H1 (cell line): ENCODE measurements around the gene CMIP. TPM values are rescaled to one million over a fixed set of nuclear protein-coding genes. Genes with fewer than 3 reads are reported as not detected.

Experiments
- CTCF ChIA-PET: fragments of 300-600 bp; sonication (Branson Sonifier 250); formaldehyde crosslinking; loops from one replicate; lab custom pipeline; 2021; ENCODE audit not compliant: partially characterized antibody; lab: Charles Lee
- POLR2A ChIA-PET: fragments of 300-600 bp; sonication (Branson Sonifier 250); formaldehyde crosslinking; loops from one replicate; lab custom pipeline; 2021; ENCODE audit warnings: inconsistent platforms; ENCODE audit not compliant: partially characterized antibody; lab: Charles Lee
- DNase-seq, 2 experiments: peaks; one replicate each; pipeline versions ENCODE4 v3.0.0 to v3.0.0-alpha.2; 2010 to 2022; ENCODE audit warnings: low spot score in 2 of 2, low read depth in 1 of 2, mixed read lengths in 1 of 2
- FAIRE-seq: peaks from 2 replicates; lab custom pipeline; 2011; peaks lifted over from hg19 to GRCh38; lab: Jason Lieb, UNC
- H2AFZ ChIP-seq: 2 replicates; pipeline ENCODE4 v1.8.1; 2012; ENCODE audit warnings: low read length, inconsistent platforms
- H2AK5ac ChIP-seq: 2 replicates; pipeline ENCODE4 v1.6.1; 2013; ENCODE audit warnings: low read depth, low read length
- H2BK120ac ChIP-seq: replicated peaks from 2 replicates; pipeline ENCODE3; 2013; ENCODE audit warnings: low read depth, low read length, inconsistent platforms
- H2BK12ac ChIP-seq: 2 replicates; pipeline ENCODE4 v1.6.1; 2013; ENCODE audit warnings: low read depth, low read length
- H2BK15ac ChIP-seq: 2 replicates; pipeline ENCODE4 v1.6.1; 2013; ENCODE audit warnings: low read length
- H2BK20ac ChIP-seq: 2 replicates; pipeline ENCODE4 v1.6.1; 2013; ENCODE audit warnings: low read length
- H2BK5ac ChIP-seq: 2 replicates; pipeline ENCODE4 v1.6.1; 2013; ENCODE audit warnings: low read depth, low read length
- H3K14ac ChIP-seq: 2 replicates; pipeline ENCODE4 v1.6.1; 2013; ENCODE audit warnings: inconsistent platforms; ENCODE audit not compliant: insufficient read length
- H3K18ac ChIP-seq: 2 replicates; pipeline ENCODE4 v1.6.1; 2013; ENCODE audit warnings: low read length; ENCODE audit errors: extremely low read depth
- H3K23ac ChIP-seq: 2 replicates; pipeline ENCODE4 v1.6.1; 2013; ENCODE audit warnings: inconsistent platforms; ENCODE audit not compliant: insufficient read length
- H3K23me2 ChIP-seq: 2 replicates; pipeline ENCODE4 v1.6.1; 2013; ENCODE audit warnings: low read depth, low read length
- H3K27ac ChIP-seq: 2 replicates; pipeline ENCODE4 v1.6.1; 2011; ENCODE audit warnings: low read depth, low read length, inconsistent platforms
- H3K27me3 ChIP-seq, 4 experiments: replicated peaks in 1 of 4; 1 replicate in 1 of 4; 2 replicates in 3 of 4; pipeline versions ENCODE4 v1.6.1 to v1.8.1; 2011 to 2013; ENCODE audit warnings: low read length in 3 of 4, mild to moderate bottlenecking in 3 of 4, inconsistent platforms in 2 of 4, mixed read lengths in 2 of 4, moderate library complexity in 1 of 4; ENCODE audit not compliant: control insufficient read depth in 3 of 4, insufficient read depth in 3 of 4; ENCODE audit errors: extremely low read depth in 1 of 4
- H3K36me3 ChIP-seq, 4 experiments: 2 replicates each; pipeline versions ENCODE4 v1.6.1 to v1.8.1; 2011 to 2013; ENCODE audit warnings: mild to moderate bottlenecking in 4 of 4, low read length in 3 of 4, moderate library complexity in 2 of 4, control low read depth in 1 of 4, inconsistent platforms in 1 of 4; ENCODE audit not compliant: insufficient read depth in 4 of 4, control insufficient read depth in 2 of 4
- H3K4ac ChIP-seq: replicated peaks from 2 replicates; pipeline ENCODE3; 2013; ENCODE audit warnings: low read length, low read depth, mixed read lengths, inconsistent platforms; ENCODE audit not compliant: insufficient read length
- H3K4me1 ChIP-seq, 4 experiments: replicated peaks in 1 of 4; 1 replicate in 1 of 4; 2 replicates in 3 of 4; pipeline versions ENCODE4 v1.6.1 to v1.8.1; 2011 to 2013; ENCODE audit warnings: low read length in 3 of 4, inconsistent platforms in 2 of 4, mixed read lengths in 1 of 4; ENCODE audit not compliant: insufficient read depth in 4 of 4, control insufficient read depth in 3 of 4
- H3K4me2 ChIP-seq, 2 experiments: 2 replicates each; pipeline versions ENCODE4 v1.6.1 to v1.8.1; 2011 to 2013; ENCODE audit warnings: low read depth in 2 of 2, low read length in 2 of 2, control low read depth in 1 of 2, inconsistent platforms in 1 of 2, mild to moderate bottlenecking in 1 of 2; ENCODE audit not compliant: insufficient read depth in 1 of 2
- H3K4me3 ChIP-seq, 4 experiments: fragments of 200-600, 300-600 bp in 1 of 4; sonication (generic), shearing (Covaris generic), sonication (Bioruptor Twin) in 1 of 4; 2 replicates each; pipeline versions ENCODE4 v1.5.1 to v1.8.1; 2011 to 2016; ENCODE audit warnings: low read length in 4 of 4, low read depth in 3 of 4, control low read depth in 2 of 4, inconsistent platforms in 2 of 4, mild to moderate bottlenecking in 2 of 4, mixed read lengths in 1 of 4, moderate library complexity in 1 of 4; ENCODE audit not compliant: insufficient read depth in 2 of 4; ENCODE audit errors: extremely low read depth in 1 of 4
- H3K56ac ChIP-seq: replicated peaks from 2 replicates; pipeline ENCODE3; 2013; ENCODE audit warnings: low read depth, mild to moderate bottlenecking, mixed read lengths, low read length, inconsistent platforms; ENCODE audit not compliant: insufficient read length
- H3K79me1 ChIP-seq: 2 replicates; pipeline ENCODE4 v1.6.1; 2013; ENCODE audit warnings: low read depth, low read length, control low read depth
- H3K79me2 ChIP-seq, 2 experiments: 2 replicates each; pipeline versions ENCODE4 v1.6.1 to v1.8.1; 2012 to 2013; ENCODE audit warnings: low read length in 2 of 2, mild to moderate bottlenecking in 2 of 2, inconsistent platforms in 1 of 2; ENCODE audit not compliant: insufficient read depth in 2 of 2, control insufficient read depth in 1 of 2
- H3K9ac ChIP-seq, 4 experiments: replicated peaks in 1 of 4; 1 replicate in 1 of 4; 2 replicates in 3 of 4; pipeline versions ENCODE4 v1.6.1 to v1.8.1; 2011 to 2013; ENCODE audit warnings: low read depth in 3 of 4, low read length in 3 of 4, control low read depth in 2 of 4, mild to moderate bottlenecking in 2 of 4, moderate library complexity in 2 of 4, inconsistent platforms in 1 of 4; ENCODE audit errors: extremely low read depth in 1 of 4
- H3K9me3 ChIP-seq, 2 experiments: 2 replicates each; pipeline versions ENCODE4 v1.6.1 to v1.8.1; 2012 to 2013; ENCODE audit warnings: mild to moderate bottlenecking in 2 of 2, moderate library complexity in 2 of 2, control low read depth in 1 of 2, inconsistent platforms in 1 of 2, low read depth in 1 of 2, low read length in 1 of 2, mixed read lengths in 1 of 2; ENCODE audit not compliant: insufficient read depth in 2 of 2
- H4K20me1 ChIP-seq, 2 experiments: replicated peaks in 1 of 2; 2 replicates each; pipeline versions ENCODE3 to v1.8.1; 2011 to 2013; ENCODE audit warnings: inconsistent platforms in 2 of 2, low read length in 2 of 2, mild to moderate bottlenecking in 1 of 2; ENCODE audit not compliant: insufficient read depth in 2 of 2, control insufficient read depth in 1 of 2
- H4K5ac ChIP-seq: 2 replicates; pipeline ENCODE4 v1.6.1; 2013; ENCODE audit warnings: low read length, low read depth, mixed read lengths, inconsistent platforms; ENCODE audit not compliant: insufficient read length
- H4K8ac ChIP-seq: 2 replicates; pipeline ENCODE4 v1.8.0; 2013; ENCODE audit warnings: mild to moderate bottlenecking, moderate library complexity, low read length, inconsistent platforms; ENCODE audit not compliant: insufficient read depth; ENCODE audit errors: extremely low read depth
- H4K91ac ChIP-seq: replicated peaks from 2 replicates; pipeline ENCODE3; 2013; ENCODE audit warnings: low read length, mixed read lengths, inconsistent platforms; ENCODE audit not compliant: insufficient read length
- CREB1 ChIP-seq: IDR thresholded peaks from 2 replicates; pipeline ENCODE4 v1.6.1; 2012; ENCODE audit warnings: inconsistent platforms
- POLR2A ChIP-seq, 2 experiments: IDR thresholded peaks; 1 replicate in 1 of 2; 2 replicates in 1 of 2; pipeline ENCODE4 v1.6.1; 2011; ENCODE audit warnings: low read depth in 2 of 2, low read length in 2 of 2, mild to moderate bottlenecking in 2 of 2; ENCODE audit errors: control extremely low read depth in 1 of 2
- POU5F1 ChIP-seq: IDR thresholded peaks from 2 replicates; pipeline ENCODE4 v1.6.1; 2011; ENCODE audit warnings: low read depth, mild to moderate bottlenecking, low read length, moderate library complexity
- SAP30 ChIP-seq: fragments of 300-600 bp; sonication (generic); IDR thresholded peaks from 2 replicates; pipeline ENCODE4 v1.7.1; 2012; ENCODE audit warnings: low read length, moderate library complexity, mild to moderate bottlenecking, inconsistent platforms; ENCODE audit not compliant: insufficient read depth, insufficient replicate concordance
- SIN3A ChIP-seq, 2 experiments: IDR thresholded peaks in 1 of 2; conservative IDR thresholded peaks in 1 of 2; 2 replicates each; pipeline ENCODE4 v1.6.1; 2011 to 2012; ENCODE audit warnings: low read length in 2 of 2, improper control_type of control experiment in 1 of 2, low read depth in 1 of 2, mild to moderate bottlenecking in 1 of 2
- WGBS, 2 experiments: shearing (Covaris generic) in 1 of 2; methylation state at CpG; one replicate each; pipeline versions ENCODE4 v1.1.6 to v1.1.7; 2013 to 2015; ENCODE audit warnings: low lambda C conversion rate in 2 of 2, mixed read lengths in 2 of 2, inconsistent platforms in 1 of 2, low coverage in 1 of 2, missing lambda C conversion rate in 1 of 2; ENCODE audit not compliant: insufficient replicate concordance in 2 of 2, insufficient coverage in 1 of 2, insufficient read length in 1 of 2; ENCODE audit errors: extremely low coverage in 1 of 2, missing lambda C conversion rate in 1 of 2; 5-methylcytosine and 5-hydroxymethylcytosine counted together
- polyA plus RNA-seq, 7 experiments: library from polyadenylated mRNA; depleted of rRNA in 3 of 7; stranded (reverse) in 5 of 7; unstranded in 2 of 7; fragments of >200 nt in 5 of 7; fragments of 200-250 nt in 2 of 7; gene quantifications; 1 replicate in 5 of 7; 2 replicates in 1 of 7; 4 replicates in 1 of 7; pipeline versions ENCODE4 v1.2.1 to v1.2.3, GENCODE V29; 2011 to 2013; ENCODE audit warnings: missing spikeins in 2 of 7, mixed read lengths in 2 of 7
- total RNA-seq: library from RNA; stranded (reverse); fragmentation: NEBNext Ultra II Directional; extraction: Animal tissue kit (Norgen Biotek cat#: 25700); gene quantifications from 2 replicates; pipeline ENCODE4 v1.2.1, GENCODE V29; 2021
- TF ChIP-seq, protein P1 (sequence below): IDR thresholded peaks from 2 replicates; pipeline ENCODE4 v1.6.1; 2012; ENCODE audit warnings: low read length, inconsistent platforms

The CMIP gene
- total and polyA plus RNA-seq, 2 of the 8 experiments (the other 6 are each of a cell fraction or from before 2014, with no cell fraction given): 7.9 to 53.2 TPM

DNA sequence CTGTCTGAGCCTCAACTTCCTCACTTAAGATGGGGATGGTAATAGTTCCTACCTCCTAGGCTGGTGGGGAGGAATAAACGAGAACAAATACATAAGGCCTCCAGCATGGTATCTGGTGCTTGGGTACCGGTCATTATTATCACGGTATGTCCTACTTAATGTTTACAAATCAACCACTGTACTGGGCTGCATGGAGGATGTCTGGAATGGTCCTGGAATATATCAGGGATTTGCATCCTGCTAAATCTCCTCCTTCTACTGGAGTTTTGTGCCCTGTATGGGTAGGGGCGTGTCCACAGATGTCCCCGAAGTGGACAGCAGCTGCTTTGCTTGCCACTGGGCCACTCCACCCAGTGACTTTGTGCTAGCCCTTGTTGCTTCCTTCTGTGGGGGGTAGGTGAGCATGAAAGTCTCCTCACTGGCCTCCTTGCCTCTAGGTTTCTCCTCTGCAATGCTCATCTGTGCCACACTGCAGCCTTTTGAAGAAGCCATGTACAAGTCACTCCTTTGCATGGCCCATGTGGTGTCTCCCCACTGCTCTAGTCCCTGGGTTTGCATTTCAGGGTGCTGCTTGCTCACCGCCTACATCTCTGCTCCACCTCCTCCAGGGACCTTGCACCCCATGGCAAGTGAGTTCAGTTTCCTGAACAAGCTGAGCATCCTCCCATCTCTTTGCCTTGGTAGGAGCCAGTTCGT, 2.2 kb upstream of the CMIP start:
- H3K9ac ChIP-seq: no peak overlapping the region
- DNase-seq (no peak), FAIRE-seq (no peak)
- 0 out of 2 replicates have a peak overlapping the region, but pooled peaks have one; percentile 6 for H2BK15ac ChIP-seq
- no peak overlapping the region for H3K4ac ChIP-seq
- H2BK120ac ChIP-seq: no peak overlapping the region
- peaks cover 0 to 18% (median 6%) of the 10 kb centered on the region in 4 experiments; a peak in 6 of 7 replicates for H3K4me1 ChIP-seq
- CTCF ChIA-PET: interaction anchor here (0.7 to 1.7 kb wide), 8 partner anchors 13 to 117 kb away, joined by 3 to 7 read pairs (median 4); no protein-coding TSS in a partner anchor
- H2BK5ac ChIP-seq: no peak overlapping the region
- H3K18ac ChIP-seq: no peak overlapping the region
- H3K9me3 ChIP-seq: no peaks in the 10 kb centered on the region
- no peak overlapping the region for H3K4me3 ChIP-seq
- H2BK12ac ChIP-seq: no peak overlapping the region
- H3K79me2 ChIP-seq: peaks cover 11 to 22% of the 10 kb centered on the region in 2 experiments
- TF ChIP-seq SAP30: no peak
- no peak for TF ChIP-seq POU5F1
- no peak for TF ChIP-seq POLR2A (IDR thresholded peaks at IDR 0.05; ENCODE audit: control extremely low read depth in 1 of 2, low read depth in 2 of 2, low read length in 2 of 2)
- no peak for TF ChIP-seq SIN3A (conservative IDR thresholded peaks at IDR 0.05 in 1 of 2, IDR thresholded peaks at IDR 0.05 in 1 of 2; ENCODE audit: low read depth in 1 of 2, low read length in 2 of 2)
- no peak for TF ChIP-seq CREB1
- TF ChIP-seq, protein P1, sequence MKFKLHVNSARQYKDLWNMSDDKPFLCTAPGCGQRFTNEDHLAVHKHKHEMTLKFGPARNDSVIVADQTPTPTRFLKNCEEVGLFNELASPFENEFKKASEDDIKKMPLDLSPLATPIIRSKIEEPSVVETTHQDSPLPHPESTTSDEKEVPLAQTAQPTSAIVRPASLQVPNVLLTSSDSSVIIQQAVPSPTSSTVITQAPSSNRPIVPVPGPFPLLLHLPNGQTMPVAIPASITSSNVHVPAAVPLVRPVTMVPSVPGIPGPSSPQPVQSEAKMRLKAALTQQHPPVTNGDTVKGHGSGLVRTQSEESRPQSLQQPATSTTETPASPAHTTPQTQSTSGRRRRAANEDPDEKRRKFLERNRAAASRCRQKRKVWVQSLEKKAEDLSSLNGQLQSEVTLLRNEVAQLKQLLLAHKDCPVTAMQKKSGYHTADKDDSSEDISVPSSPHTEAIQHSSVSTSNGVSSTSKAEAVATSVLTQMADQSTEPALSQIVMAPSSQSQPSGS: no peak
- H3K27ac ChIP-seq: no peak overlapping the region
- WGBS, 2 experiments: 90% methylated on average over 7 of the region's 7 CpGs; no CpG with 5 or more reads in 1 of the 2 experiments
- peaks cover 13% of the 10 kb centered on the region; the same call in 1 of the 2 replicates for H3K23me2 ChIP-seq
- no peak overlapping the region for H3K23ac ChIP-seq
- peaks cover under 1% of the 10 kb centered on the region for H3K79me1 ChIP-seq
- no peak overlapping the region for H3K56ac ChIP-seq
- no peak overlapping the region for H3K4me2 ChIP-seq
- H3K36me3 ChIP-seq: no peaks in the 10 kb centered on the region
- no peak overlapping the region for H4K91ac ChIP-seq
- no peak overlapping the region for H4K8ac ChIP-seq
- H3K14ac ChIP-seq: no peak overlapping the region
- H4K20me1 ChIP-seq: peaks cover 3 to 6% of the 10 kb centered on the region in 2 experiments
- H2BK20ac ChIP-seq: no peak overlapping the region
- no peak overlapping the region for H2AK5ac ChIP-seq
- no peak overlapping the region for H4K5ac ChIP-seq
- POLR2A ChIA-PET: interaction anchor here (1.2 kb wide), 1 partner anchor 19 kb away, joined by 4 read pairs; no protein-coding TSS in a partner anchor
- H2AFZ ChIP-seq: no peak overlapping the region
- H3K27me3 ChIP-seq: peaks cover 0 to 3% (median 1%) of the 10 kb centered on the region in 4 experiments; a peak in 3 of 7 replicates
